ENCODE measurements around the gene RNU6-7. TPM values are rescaled to one million over a fixed set of nuclear protein-coding genes. Genes with fewer than 3 reads are reported as not detected.

Gene RNU6-7
- total and polyA plus RNA-seq, 2 of the 13 experiments (the other 11 are each of a cell fraction or from before 2014, with no cell fraction given): under 0.01 TPM; not detected in 1

DNA sequence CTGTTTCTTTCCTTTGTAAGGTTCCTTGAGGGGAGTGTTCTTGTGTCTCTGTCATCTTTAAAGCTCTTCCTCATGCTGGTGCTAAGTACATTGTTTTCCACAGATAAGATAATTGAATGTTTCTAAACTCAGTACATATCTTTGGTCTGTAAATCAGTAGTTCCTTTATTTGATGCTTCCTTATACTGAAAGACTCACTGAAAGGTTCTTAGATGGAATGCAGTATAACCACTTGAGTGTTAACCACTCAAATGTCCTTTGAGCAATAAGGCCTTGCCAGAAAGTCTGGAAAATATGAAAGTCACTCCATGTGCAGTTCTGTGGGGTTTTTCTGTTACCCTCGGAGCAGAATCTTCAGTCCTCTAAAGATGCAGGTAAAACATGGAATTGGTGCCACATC, 24.2 kb downstream of the RNU6-7 start:
- BruUV-seq (replicated peaks): no TSS peak
- WGBS (ENCODE audit: low lambda C conversion rate): 0% methylated on average over 1 of the region's 1 CpG
- no peak for TF ChIP-seq SNAPC2 (CRISPR knock-in tag; IDR thresholded peaks at IDR 0.05)
- no peak for TF ChIP-seq NKX3-1 (CRISPR knock-in tag; IDR thresholded peaks at IDR 0.05)
- TF ChIP-seq, protein P1, sequence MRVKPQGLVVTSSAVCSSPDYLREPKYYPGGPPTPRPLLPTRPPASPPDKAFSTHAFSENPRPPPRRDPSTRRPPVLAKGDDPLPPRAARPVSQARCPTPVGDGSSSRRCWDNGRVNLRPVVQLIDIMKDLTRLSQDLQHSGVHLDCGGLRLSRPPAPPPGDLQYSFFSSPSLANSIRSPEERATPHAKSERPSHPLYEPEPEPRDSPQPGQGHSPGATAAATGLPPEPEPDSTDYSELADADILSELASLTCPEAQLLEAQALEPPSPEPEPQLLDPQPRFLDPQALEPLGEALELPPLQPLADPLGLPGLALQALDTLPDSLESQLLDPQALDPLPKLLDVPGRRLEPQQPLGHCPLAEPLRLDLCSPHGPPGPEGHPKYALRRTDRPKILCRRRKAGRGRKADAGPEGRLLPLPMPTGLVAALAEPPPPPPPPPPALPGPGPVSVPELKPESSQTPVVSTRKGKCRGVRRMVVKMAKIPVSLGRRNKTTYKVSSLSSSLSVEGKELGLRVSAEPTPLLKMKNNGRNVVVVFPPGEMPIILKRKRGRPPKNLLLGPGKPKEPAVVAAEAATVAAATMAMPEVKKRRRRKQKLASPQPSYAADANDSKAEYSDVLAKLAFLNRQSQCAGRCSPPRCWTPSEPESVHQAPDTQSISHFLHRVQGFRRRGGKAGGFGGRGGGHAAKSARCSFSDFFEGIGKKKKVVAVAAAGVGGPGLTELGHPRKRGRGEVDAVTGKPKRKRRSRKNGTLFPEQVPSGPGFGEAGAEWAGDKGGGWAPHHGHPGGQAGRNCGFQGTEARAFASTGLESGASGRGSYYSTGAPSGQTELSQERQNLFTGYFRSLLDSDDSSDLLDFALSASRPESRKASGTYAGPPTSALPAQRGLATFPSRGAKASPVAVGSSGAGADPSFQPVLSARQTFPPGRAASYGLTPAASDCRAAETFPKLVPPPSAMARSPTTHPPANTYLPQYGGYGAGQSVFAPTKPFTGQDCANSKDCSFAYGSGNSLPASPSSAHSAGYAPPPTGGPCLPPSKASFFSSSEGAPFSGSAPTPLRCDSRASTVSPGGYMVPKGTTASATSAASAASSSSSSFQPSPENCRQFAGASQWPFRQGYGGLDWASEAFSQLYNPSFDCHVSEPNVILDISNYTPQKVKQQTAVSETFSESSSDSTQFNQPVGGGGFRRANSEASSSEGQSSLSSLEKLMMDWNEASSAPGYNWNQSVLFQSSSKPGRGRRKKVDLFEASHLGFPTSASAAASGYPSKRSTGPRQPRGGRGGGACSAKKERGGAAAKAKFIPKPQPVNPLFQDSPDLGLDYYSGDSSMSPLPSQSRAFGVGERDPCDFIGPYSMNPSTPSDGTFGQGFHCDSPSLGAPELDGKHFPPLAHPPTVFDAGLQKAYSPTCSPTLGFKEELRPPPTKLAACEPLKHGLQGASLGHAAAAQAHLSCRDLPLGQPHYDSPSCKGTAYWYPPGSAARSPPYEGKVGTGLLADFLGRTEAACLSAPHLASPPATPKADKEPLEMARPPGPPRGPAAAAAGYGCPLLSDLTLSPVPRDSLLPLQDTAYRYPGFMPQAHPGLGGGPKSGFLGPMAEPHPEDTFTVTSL (CRISPR knock-in tag; IDR thresholded peaks at IDR 0.05; ENCODE audit: borderline replicate concordance): no peak
- no peak for TF ChIP-seq ZEB1 (IDR thresholded peaks at IDR 0.05; ENCODE audit: insufficient replicate concordance, low read depth)
- TF ChIP-seq MEIS1 (CRISPR knock-in tag; IDR thresholded peaks at IDR 0.05; ENCODE audit: borderline replicate concordance): no peak
- TF ChIP-seq, protein P2, sequence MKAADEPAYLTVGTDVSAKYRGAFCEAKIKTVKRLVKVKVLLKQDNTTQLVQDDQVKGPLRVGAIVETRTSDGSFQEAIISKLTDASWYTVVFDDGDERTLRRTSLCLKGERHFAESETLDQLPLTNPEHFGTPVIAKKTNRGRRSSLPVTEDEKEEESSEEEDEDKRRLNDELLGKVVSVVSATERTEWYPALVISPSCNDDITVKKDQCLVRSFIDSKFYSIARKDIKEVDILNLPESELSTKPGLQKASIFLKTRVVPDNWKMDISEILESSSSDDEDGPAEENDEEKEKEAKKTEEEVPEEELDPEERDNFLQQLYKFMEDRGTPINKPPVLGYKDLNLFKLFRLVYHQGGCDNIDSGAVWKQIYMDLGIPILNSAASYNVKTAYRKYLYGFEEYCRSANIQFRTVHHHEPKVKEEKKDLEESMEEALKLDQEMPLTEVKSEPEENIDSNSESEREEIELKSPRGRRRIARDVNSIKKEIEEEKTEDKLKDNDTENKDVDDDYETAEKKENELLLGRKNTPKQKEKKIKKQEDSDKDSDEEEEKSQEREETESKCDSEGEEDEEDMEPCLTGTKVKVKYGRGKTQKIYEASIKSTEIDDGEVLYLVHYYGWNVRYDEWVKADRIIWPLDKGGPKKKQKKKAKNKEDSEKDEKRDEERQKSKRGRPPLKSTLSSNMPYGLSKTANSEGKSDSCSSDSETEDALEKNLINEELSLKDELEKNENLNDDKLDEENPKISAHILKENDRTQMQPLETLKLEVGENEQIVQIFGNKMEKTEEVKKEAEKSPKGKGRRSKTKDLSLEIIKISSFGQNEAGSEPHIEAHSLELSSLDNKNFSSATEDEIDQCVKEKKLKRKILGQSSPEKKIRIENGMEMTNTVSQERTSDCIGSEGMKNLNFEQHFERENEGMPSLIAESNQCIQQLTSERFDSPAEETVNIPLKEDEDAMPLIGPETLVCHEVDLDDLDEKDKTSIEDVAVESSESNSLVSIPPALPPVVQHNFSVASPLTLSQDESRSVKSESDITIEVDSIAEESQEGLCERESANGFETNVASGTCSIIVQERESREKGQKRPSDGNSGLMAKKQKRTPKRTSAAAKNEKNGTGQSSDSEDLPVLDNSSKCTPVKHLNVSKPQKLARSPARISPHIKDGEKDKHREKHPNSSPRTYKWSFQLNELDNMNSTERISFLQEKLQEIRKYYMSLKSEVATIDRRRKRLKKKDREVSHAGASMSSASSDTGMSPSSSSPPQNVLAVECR (CRISPR knock-in tag; IDR thresholded peaks at IDR 0.05; ENCODE audit: borderline replicate concordance): no peak
- TF ChIP-seq CENPT (CRISPR knock-in tag; IDR thresholded peaks at IDR 0.05; ENCODE audit: low read depth): no peak
- no peak for TF ChIP-seq ZNF766 (CRISPR knock-in tag; IDR thresholded peaks at IDR 0.05; ENCODE audit: borderline replicate concordance)
- TF ChIP-seq, protein P3, sequence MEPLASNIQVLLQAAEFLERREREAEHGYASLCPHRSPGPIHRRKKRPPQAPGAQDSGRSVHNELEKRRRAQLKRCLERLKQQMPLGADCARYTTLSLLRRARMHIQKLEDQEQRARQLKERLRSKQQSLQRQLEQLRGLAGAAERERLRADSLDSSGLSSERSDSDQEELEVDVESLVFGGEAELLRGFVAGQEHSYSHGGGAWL (CRISPR knock-in tag; IDR thresholded peaks at IDR 0.05): no peak
- TF ChIP-seq, protein P4, sequence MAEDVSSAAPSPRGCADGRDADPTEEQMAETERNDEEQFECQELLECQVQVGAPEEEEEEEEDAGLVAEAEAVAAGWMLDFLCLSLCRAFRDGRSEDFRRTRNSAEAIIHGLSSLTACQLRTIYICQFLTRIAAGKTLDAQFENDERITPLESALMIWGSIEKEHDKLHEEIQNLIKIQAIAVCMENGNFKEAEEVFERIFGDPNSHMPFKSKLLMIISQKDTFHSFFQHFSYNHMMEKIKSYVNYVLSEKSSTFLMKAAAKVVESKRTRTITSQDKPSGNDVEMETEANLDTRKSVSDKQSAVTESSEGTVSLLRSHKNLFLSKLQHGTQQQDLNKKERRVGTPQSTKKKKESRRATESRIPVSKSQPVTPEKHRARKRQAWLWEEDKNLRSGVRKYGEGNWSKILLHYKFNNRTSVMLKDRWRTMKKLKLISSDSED (CRISPR knock-in tag; IDR thresholded peaks at IDR 0.05): no peak
- no peak for TF ChIP-seq NBN (conservative IDR thresholded peaks at IDR 0.05)
- H3K4me3 ChIP-seq (replicated peaks in 1 of 3; ENCODE audit: insufficient read depth in 1 of 3, low read depth in 2 of 3, low read length in 3 of 3): no peak overlapping the region
- in situ Hi-C loops (cut with HindIII; ENCODE audit: extremely low pct_ligation_motif_present, low pct_unique_long_range_greater_than_20kb): no loop called here
- H3K9ac ChIP-seq (ENCODE audit: insufficient read depth, low read depth, low read length): no peak overlapping the region
- H4K20me1 ChIP-seq (ENCODE audit: insufficient read depth, low read length): no peaks in the 10 kb centered on the region
- no peak for DNase-seq (ENCODE audit: low spot score)
- no peak overlapping the region for H3K27ac ChIP-seq (ENCODE audit: extremely low read length, insufficient read depth, low read length)
- no peaks in the 10 kb centered on the region for H3K36me3 ChIP-seq (replicated peaks in 1 of 2; ENCODE audit: control insufficient read depth in 1 of 2, insufficient read depth in 2 of 2, low read length in 2 of 2)
- no peak for ATAC-seq
- no peaks in the 10 kb centered on the region for H3K27me3 ChIP-seq (ENCODE audit: control insufficient read depth in 1 of 2, insufficient read depth in 2 of 2, low read length in 2 of 2)
- no peaks in the 10 kb centered on the region for H3K9me3 ChIP-seq (ENCODE audit: low read length)
- intact Hi-C loops (cut with micrococcal nuclease; ENCODE audit: unreplicated experiment): no loop called here
- ChIA-PET POLR2A (no interaction called here), CTCF (ENCODE audit: low intra/inter-chr PET ratio, low total read pairs) (no interaction called here)
- H3K4me1 ChIP-seq (ENCODE audit: insufficient read depth, low read length): no peaks in the 10 kb centered on the region
- no peak overlapping the region for H2AFZ ChIP-seq (ENCODE audit: low read length)
- FAIRE-seq: no peak
- H3K79me2 ChIP-seq (ENCODE audit: insufficient read depth, low read length): no peaks in the 10 kb centered on the region
- no peak overlapping the region for H3K4me2 ChIP-seq (ENCODE audit: low read depth, low read length)
